GM12878 (cell line): ENCODE data around the gene CDK13. TPM values are rescaled to one million over a fixed set of nuclear protein-coding genes. Genes with fewer than 3 reads are reported as not detected.

ENCODE experiments used
- ATAC-seq: fragments of 200-7000 bp; cut with Tn5 transposase; 3 replicates; pipeline ENCODE4 v1.9.1; 2020; ENCODE audit warnings: mild to moderate bottlenecking, moderate library complexity
- BruUV-seq: library from RNA; stranded (reverse); fragments of 400-500 nt; replicated peaks from 2 replicates; lab custom pipeline; 2021; lab: Mats Ljungman, UMichigan
- CTCF ChIA-PET: fragments of 300-600 bp; sonication (Branson Sonifier 250); formaldehyde crosslinking; extraction: SDS; loops from one replicate; lab custom pipeline; 2021; ENCODE audit warnings: inconsistent platforms; lab: Yijun Ruan, JAX
- POLR2A ChIA-PET: fragments of 350-600 bp; formaldehyde crosslinking; extraction: SDS; loops from one replicate; lab custom pipeline; 2021; ENCODE audit warnings: inconsistent platforms; lab: Charles Lee
- RAD21 ChIA-PET: fragments of 300-600 bp; sonication (Branson Sonifier 250); formaldehyde crosslinking; loops from one replicate; lab custom pipeline; 2023; ENCODE audit warnings: antibody characterized with exemption; ENCODE audit not compliant: unreplicated experiment; lab: Charles Lee
- SMC1A ChIA-PET: fragments of 300-600 bp; sonication (Branson Sonifier 250); formaldehyde crosslinking; loops from one replicate; lab custom pipeline; 2023; ENCODE audit not compliant: unreplicated experiment, uncharacterized antibody; lab: Charles Lee
- DNase-seq: peaks from one replicate; pipeline ENCODE4 v3.0.0-alpha.2; 2011; ENCODE audit warnings: low read depth, low spot score
- FAIRE-seq: peaks from 3 replicates; lab custom pipeline; 2011; peaks lifted over from hg19 to GRCh38; lab: Jason Lieb, UNC
- H2AFZ ChIP-seq: 2 replicates; pipeline ENCODE4 v1.6.0; 2011; ENCODE audit warnings: low read depth, low read length, control low read depth; ENCODE audit not compliant: control insufficient read depth
- H3K27ac ChIP-seq: 2 replicates; pipeline ENCODE4 v1.5.1; 2011; ENCODE audit warnings: control low read depth; ENCODE audit not compliant: control insufficient read depth, insufficient read depth
- H3K27me3 ChIP-seq, 2 experiments: replicated peaks in 1 of 2; 2 replicates each; pipeline versions ENCODE4 v1.6.0 to v1.6.1; 2011; ENCODE audit warnings: low read length in 1 of 2; ENCODE audit not compliant: control insufficient read depth in 2 of 2, insufficient read depth in 2 of 2
- H3K36me3 ChIP-seq, 2 experiments: 2 replicates each; pipeline ENCODE4 v1.5.1; 2011; ENCODE audit warnings: low read length in 1 of 2; ENCODE audit not compliant: control insufficient read depth in 2 of 2, insufficient read depth in 2 of 2
- H3K4me1 ChIP-seq: 2 replicates; pipeline ENCODE4 v1.6.1; 2011; ENCODE audit warnings: mild to moderate bottlenecking, low read length, moderate library complexity, mixed read lengths; ENCODE audit not compliant: control insufficient read depth, insufficient read depth
- H3K4me2 ChIP-seq: 2 replicates; pipeline ENCODE4 v1.6.0; 2011; ENCODE audit warnings: control low read depth; ENCODE audit not compliant: control insufficient read depth, insufficient read depth
- H3K4me3 ChIP-seq: fragments of 200-600 bp; sonication (generic); 2 replicates; pipeline ENCODE4 v1.5.1; 2016
- H3K79me2 ChIP-seq: 2 replicates; pipeline ENCODE4 v1.6.0; 2011; ENCODE audit warnings: low read length; ENCODE audit not compliant: control insufficient read depth, insufficient read depth
- H3K9ac ChIP-seq: 2 replicates; pipeline ENCODE4 v1.8.0; 2011; ENCODE audit warnings: low read length, control low read depth, mixed read lengths; ENCODE audit not compliant: control insufficient read depth, insufficient read depth
- H3K9me3 ChIP-seq: replicated peaks from 3 replicates; pipeline ENCODE4 v1.5.1; 2011; ENCODE audit warnings: mild to moderate bottlenecking, low read length; ENCODE audit not compliant: control insufficient read depth, insufficient read depth
- H4K20me1 ChIP-seq: 2 replicates; pipeline ENCODE4 v1.6.0; 2011; ENCODE audit not compliant: control insufficient read depth, insufficient read depth
- FOS ChIP-seq: IDR thresholded peaks from 3 replicates; pipeline ENCODE4 v1.6.1; 2011; ENCODE audit warnings: borderline replicate concordance; ENCODE audit not compliant: insufficient read length; ENCODE audit errors: extremely low read depth
- KDM1A ChIP-seq: fragments of 200-600 bp; sonication (generic); IDR thresholded peaks from 2 replicates; pipeline ENCODE4 v1.6.1; 2016; ENCODE audit warnings: borderline replicate concordance
- MTA2 ChIP-seq: fragments of 450-650 bp; IDR thresholded peaks from 2 replicates; pipeline ENCODE4 v1.6.1; 2016; ENCODE audit warnings: low read depth, mild to moderate bottlenecking, moderate library complexity
- MYC ChIP-seq: IDR thresholded peaks from 2 replicates; pipeline ENCODE4 v1.6.1; 2011; ENCODE audit warnings: mild to moderate bottlenecking, low read length, moderate library complexity, inconsistent platforms; ENCODE audit not compliant: insufficient read depth, insufficient replicate concordance, insufficient read length, severe bottlenecking
- NFYA ChIP-seq: IDR thresholded peaks from 2 replicates; pipeline ENCODE4 v1.6.1; 2011; ENCODE audit warnings: low read depth, mild to moderate bottlenecking, low read length, improper control_type of control experiment, borderline replicate concordance
- PML ChIP-seq: IDR thresholded peaks from 2 replicates; pipeline ENCODE4 v1.6.1; 2012; ENCODE audit warnings: low read length, inconsistent platforms
- POU2F2 ChIP-seq: IDR thresholded peaks from 3 replicates; pipeline ENCODE4 v1.6.1; 2011; ENCODE audit warnings: low read depth, mild to moderate bottlenecking, low read length, borderline replicate concordance
- RCOR1 ChIP-seq: conservative IDR thresholded peaks from 2 replicates; pipeline ENCODE4 v1.6.1; 2012; ENCODE audit warnings: low read depth, low read length, improper control_type of control experiment
- SP1 ChIP-seq: IDR thresholded peaks from one replicate; pipeline ENCODE4 v1.6.1; 2011; ENCODE audit warnings: low read depth, low read length
- SPI1 ChIP-seq: IDR thresholded peaks from 2 replicates; pipeline ENCODE4 v1.6.1; 2011; ENCODE audit warnings: low read depth, mild to moderate bottlenecking, low read length, moderate library complexity, borderline replicate concordance; ENCODE audit not compliant: insufficient read depth
- STAT1 ChIP-seq: fragments of 450-650 bp; conservative IDR thresholded peaks from 2 replicates; pipeline ENCODE4 v1.6.1; 2014; ENCODE audit warnings: antibody characterized with exemption, mild to moderate bottlenecking
- SUZ12 ChIP-seq: fragments of 200-600 bp; sonication (generic); IDR thresholded peaks from one replicate; pipeline ENCODE4 v1.6.1; 2018; ENCODE audit warnings: antibody characterized with exemption, mild to moderate bottlenecking; ENCODE audit not compliant: unreplicated experiment
- ZNF384 ChIP-seq: IDR thresholded peaks from 2 replicates; pipeline ENCODE4 v1.6.1; 2012; ENCODE audit warnings: low read depth, mild to moderate bottlenecking, low read length, improper control_type of control experiment, borderline replicate concordance
- WGBS: methylation state at CpG from one replicate; pipeline ENCODE4 v1.1.6; 2016; ENCODE audit warnings: low lambda C conversion rate; ENCODE audit not compliant: insufficient replicate concordance, insufficient coverage; ENCODE audit errors: missing lambda C conversion rate; 5-methylcytosine and 5-hydroxymethylcytosine counted together
- in situ Hi-C: fragments of 300-500 bp; cut with MboI; formaldehyde crosslinking; loops from 9 replicates; pipeline ENCODE4 v1.14.3; 2018; ENCODE audit warnings: mixed read lengths
- intact Hi-C: fragments of 100-400 bp; cut with micrococcal nuclease; formaldehyde crosslinking; loops from one replicate; pipeline ENCODE4 v1.14.2; 2022; ENCODE audit not compliant: unreplicated experiment
- polyA plus RNA-seq, 11 experiments: library from polyadenylated mRNA; depleted of rRNA in 4 of 11; unstranded in 6 of 11; stranded (reverse) in 5 of 11; fragments of >200 nt; fragmentation: Nextera tagmentation in 4 of 11; fragmentation: Illumina TruSeq in 1 of 11; extraction: Ambion mirVana in 4 of 11; extraction: Trizol in 1 of 11; gene quantifications; 1 replicate in 1 of 11; 2 replicates in 10 of 11; pipeline versions ENCODE4 v1.2.1 to v1.2.3, GENCODE V29; 2011 to 2016; ENCODE audit warnings: inconsistent platforms in 2 of 11, missing spikeins in 2 of 11, low read depth in 1 of 11
- total RNA-seq, 4 experiments: library from RNA; depleted of rRNA in 3 of 4; stranded (reverse); fragments of >200 nt in 3 of 4; fragmentation: Illumina TruSeq in 1 of 4; extraction: Trizol in 1 of 4; gene quantifications; 2 replicates each; pipeline versions ENCODE4 v1.2.1 to v1.2.3, GENCODE V29; 2013 to 2021

Gene CDK13
- total and polyA plus RNA-seq, 10 of the 15 experiments (the other 5 are each of a cell fraction or from before 2014, with no cell fraction given) = 10.8 to 44.4 (median 28.0) TPM

- Histone ChIP-seq H2AFZ (no peak overlapping the region), H3K4me3 (no peak overlapping the region), H3K4me2 (no peak overlapping the region), H4K20me1 (no peaks in the 10 kb centered on the region), H3K4me1 (peaks cover 22% of the 10 kb centered on the region), H3K9ac (no peak overlapping the region), H3K79me2 (peaks cover 91% of the 10 kb centered on the region)
- FAIRE-seq = no peak
- ATAC-seq = no peak
- POLR2A ChIA-PET = no interaction called here
- RAD21 ChIA-PET = no interaction called here
- in situ Hi-C loops = no loop called here
- CTCF ChIA-PET = interaction anchor here (0.7 to 1.4 kb wide), 2 partner anchors 23 to 1878 kb away, joined by 3 to 4 read pairs; no protein-coding TSS in a partner anchor
- DNase-seq = no peak
- TF ChIP-seq MYC (no peak), SPI1 (0 out of 2 replicates have a peak, but pooled peaks have one; percentile 13)
- TF ChIP-seq, all 136 proteins: peak for 1
- Histone ChIP-seq H3K27ac (no peak overlapping the region), H3K9me3 (no peaks in the 10 kb centered on the region; the same call in 2 of the 3 replicates), H3K36me3 (no peaks in the 10 kb centered on the region), H3K27me3 (no peaks in the 10 kb centered on the region)
- SMC1A ChIA-PET = interaction anchor here (0.6 to 1.5 kb wide), 7 partner anchors 11 to 79 kb away, joined by 3 to 4 read pairs (median 3); no protein-coding TSS in a partner anchor
- intact Hi-C loops = no loop called here
- no TSS peak for BruUV-seq
- WGBS = 88% methylated on average over 2 of the region's 2 CpGs
Measured at GRCh38 chr7:39973801-39974200, 23.7 kb downstream of the CDK13 start.

GRCh38 chr7:39978230-39978934, 28.3 kb downstream of the CDK13 start:
- intact Hi-C loops = no loop called here
- TF ChIP-seq KDM1A (no peak), MTA2 (no peak), PML (no peak), ZNF384 (no peak), STAT1 (no peak), RCOR1 (no peak), SUZ12 (no peak), NFYA (no peak), POU2F2 (no peak), FOS (no peak), SP1 (no peak)

More at GRCh38 chr7:39978230-39978934, 28.3 kb downstream of the CDK13 start:
- CTCF ChIA-PET = interaction anchor here (1.0 to 1.1 kb wide), 3 partner anchors 11 to 74 kb away, joined by 3 to 6 read pairs (median 4); no protein-coding TSS in a partner anchor
- H3K27ac ChIP-seq = no peak overlapping the region
- 51% methylated on average over 3 of the region's 3 CpGs for WGBS
- H3K9me3 ChIP-seq = peaks cover 3% of the 10 kb centered on the region; the same call in 2 of the 3 replicates
- RAD21 ChIA-PET = interaction anchor here (1.2 kb wide), 1 partner anchor 24 kb away, joined by 7 read pairs; no protein-coding TSS in a partner anchor
- no peak for DNase-seq
- no TSS peak for BruUV-seq
- H4K20me1 ChIP-seq = no peaks in the 10 kb centered on the region
- H3K9ac ChIP-seq = no peak overlapping the region
- no peaks in the 10 kb centered on the region for H3K27me3 ChIP-seq
- FAIRE-seq = no peak
- peak; percentile 61 for ATAC-seq
- H3K36me3 ChIP-seq = no peaks in the 10 kb centered on the region
- POLR2A ChIA-PET = interaction anchor here (1.0 kb wide), 1 partner anchor 22 kb away, joined by 5 read pairs; no protein-coding TSS in a partner anchor
- peaks cover 6% of the 10 kb centered on the region; the same call in 1 of the 2 replicates for H3K4me1 ChIP-seq
- peaks cover 77% of the 10 kb centered on the region for H3K79me2 ChIP-seq
- H2AFZ ChIP-seq = no peak overlapping the region
- in situ Hi-C loops = no loop called here
- H3K4me2 ChIP-seq = 0 out of 2 replicates have a peak overlapping the region, but pooled peaks have one; percentile 13
- no peak overlapping the region for H3K4me3 ChIP-seq
- SMC1A ChIA-PET = interaction anchor here (0.7 to 1.4 kb wide), 3 partner anchors 14 to 23 kb away, joined by 3 to 4 read pairs (median 3); no protein-coding TSS in a partner anchor
